Erythroblast (primary cell): ENCODE data around the gene RAB11A.

ENCODE experiments used
- GATA1 ChIP-seq: IDR thresholded peaks from 2 replicates; pipeline ENCODE4 v1.6.1; 2011; ENCODE audit warnings: low read depth, mild to moderate bottlenecking, control low read depth, low read length, moderate library complexity
- POLR2A ChIP-seq: IDR thresholded peaks from 2 replicates; pipeline ENCODE4 v1.6.1; 2011; ENCODE audit warnings: mild to moderate bottlenecking, low read length

GRCh38 chr15:65833501-65834205, 35.6 kb upstream of the RAB11A start:
- TF ChIP-seq POLR2A, result no peak
- no peak for TF ChIP-seq GATA1
